NCI-H2196 (cell line): Measurements from ENCODE around the gene GPX2.
A peak's percentile ranks its signal among the peaks of the same experiment; 100 is the strongest.

ENCODE experiments used
- DNase-seq: peaks from one replicate; lab custom pipeline; 2025; ENCODE audit not compliant: unreplicated experiment; lab: John Stamatoyannopoulos, UW

GPX2 gene

DNA sequence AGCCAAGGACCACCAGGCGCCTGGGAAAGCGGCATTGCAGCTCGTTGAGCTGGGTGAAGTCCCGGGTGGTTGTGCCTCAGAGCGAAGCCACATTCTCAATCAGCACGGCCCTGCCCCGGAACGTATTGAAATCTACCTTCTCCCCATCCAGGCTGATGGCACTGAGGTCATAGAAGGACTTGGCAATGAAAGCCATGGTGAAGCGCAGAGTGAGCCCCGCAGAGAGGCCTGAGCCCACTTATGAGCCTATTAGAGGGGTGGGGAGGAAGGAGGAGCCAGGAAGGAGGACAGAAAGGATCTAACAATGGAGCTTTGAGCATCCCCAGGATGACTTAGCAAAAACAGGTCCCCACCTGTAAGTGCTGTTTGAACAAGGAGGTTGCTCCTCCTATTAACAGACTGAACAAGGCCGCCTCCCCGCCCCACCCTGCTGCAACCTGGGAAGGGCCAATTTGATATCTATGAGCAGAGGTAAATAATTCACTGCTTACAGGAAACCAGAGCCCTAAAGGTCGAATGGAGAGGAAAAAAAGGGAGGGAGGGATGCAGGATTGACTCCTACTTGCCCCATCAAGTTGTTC is at the start of gene GPX2:
TSS of gene GPX2 (minus strand) at position 215 of the 581 bp plus-strand sequence. CDS start at position 196, 19 bp downstream.
- DNase-seq: peak; percentile 83

DNA sequence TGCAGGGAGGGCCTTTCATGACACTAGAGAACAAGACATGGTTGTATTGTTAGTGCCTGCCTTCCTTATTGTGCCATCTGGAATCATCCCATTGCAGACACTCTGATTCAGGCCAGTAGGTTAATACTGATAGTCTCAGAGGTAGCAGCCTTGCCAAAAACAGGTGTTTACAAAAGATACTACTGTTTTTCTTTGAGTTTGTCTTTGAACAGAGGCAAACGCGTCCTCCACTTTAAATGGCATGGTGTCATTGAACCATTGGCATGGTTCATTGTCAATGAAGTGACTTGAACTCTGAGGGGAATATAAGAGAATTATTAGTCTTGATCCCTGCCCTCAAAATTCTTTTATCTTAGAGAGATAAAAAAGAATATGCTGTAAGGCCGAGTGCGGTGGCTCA is 48.4 kb upstream of the GPX2 start:
- DNase-seq: no peak

DNA sequence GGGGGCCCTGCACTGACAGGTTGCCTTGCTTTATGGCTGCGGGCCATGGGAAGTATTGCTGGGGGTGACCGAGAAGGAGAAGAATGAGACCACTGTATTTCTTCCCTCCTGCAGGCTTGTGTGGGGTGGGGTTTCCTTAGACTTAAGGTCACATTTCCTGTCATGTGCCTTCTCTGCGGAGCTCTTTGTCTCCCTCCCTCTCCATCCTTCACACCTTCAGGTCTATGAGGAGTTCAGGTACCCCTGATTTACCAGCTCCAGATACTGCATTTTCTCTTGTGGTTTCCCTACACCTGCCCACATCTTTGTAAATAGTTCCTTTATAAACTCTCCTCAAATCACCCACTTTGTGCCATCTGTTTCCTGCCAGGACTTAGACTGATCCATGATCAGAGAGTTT is 47.8 kb upstream of the GPX2 start:
- no peak for DNase-seq

DNA sequence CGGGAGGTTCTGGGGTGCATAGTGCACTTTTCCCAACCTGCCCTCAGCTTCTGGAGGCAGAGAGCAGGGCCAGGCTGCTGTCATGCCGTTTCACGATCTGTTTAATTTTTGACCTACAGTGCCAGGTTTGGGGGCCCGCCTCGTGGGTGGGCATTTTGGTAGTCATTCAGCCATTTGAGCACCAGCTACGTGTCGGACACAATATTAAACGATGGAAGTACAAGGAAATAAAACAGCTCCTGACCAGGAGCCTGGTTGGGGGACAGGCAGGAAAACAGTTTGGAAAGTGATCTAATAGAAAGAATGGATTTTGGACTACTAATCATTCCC is 44.9 kb upstream of the GPX2 start:
- DNase-seq: no peak

DNA sequence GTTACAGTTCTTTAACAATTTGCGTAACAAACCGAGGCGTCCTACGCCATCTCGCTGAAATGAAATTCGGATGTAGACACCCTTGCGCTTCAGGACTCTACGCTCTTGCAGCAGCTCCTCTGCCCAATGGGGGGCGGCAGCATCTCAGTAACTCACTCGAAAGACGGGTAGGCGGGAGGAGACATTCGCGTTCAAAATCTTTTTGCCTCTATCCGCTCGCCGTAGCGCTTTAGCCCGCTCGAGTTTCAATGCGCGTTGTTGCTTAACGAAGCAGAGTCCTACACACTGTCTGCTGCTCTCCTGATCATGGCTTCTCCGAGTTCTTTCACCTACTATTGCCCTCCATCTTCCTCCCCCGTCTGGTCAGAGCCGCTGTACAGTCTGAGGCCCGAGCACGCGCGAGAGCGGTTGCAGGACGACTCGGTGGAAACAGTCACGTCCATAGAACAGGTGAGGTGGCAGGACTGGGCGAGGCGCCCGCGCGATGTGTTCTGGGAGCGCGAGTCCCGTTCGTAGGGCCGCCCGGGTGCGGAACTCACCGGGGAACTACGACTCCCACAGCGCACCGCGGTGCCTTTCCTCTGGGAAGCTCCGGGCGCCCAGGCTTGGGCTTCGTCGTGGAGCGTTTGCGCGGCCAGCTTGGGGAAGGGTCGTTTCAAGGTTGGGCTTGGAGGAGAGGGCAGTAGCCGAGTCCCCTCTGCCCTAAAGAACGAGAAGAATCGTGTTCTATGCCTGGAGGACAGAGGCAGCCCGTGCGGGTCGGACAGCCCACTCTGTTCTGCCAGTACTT is 44.3 kb upstream of the GPX2 start, which contains the start of gene FNTB:
TSS of gene FNTB (plus strand) at position 248 of the 790 bp plus-strand sequence. CDS start at position 307, 59 bp downstream.
- DNase-seq: peak; percentile 96

DNA sequence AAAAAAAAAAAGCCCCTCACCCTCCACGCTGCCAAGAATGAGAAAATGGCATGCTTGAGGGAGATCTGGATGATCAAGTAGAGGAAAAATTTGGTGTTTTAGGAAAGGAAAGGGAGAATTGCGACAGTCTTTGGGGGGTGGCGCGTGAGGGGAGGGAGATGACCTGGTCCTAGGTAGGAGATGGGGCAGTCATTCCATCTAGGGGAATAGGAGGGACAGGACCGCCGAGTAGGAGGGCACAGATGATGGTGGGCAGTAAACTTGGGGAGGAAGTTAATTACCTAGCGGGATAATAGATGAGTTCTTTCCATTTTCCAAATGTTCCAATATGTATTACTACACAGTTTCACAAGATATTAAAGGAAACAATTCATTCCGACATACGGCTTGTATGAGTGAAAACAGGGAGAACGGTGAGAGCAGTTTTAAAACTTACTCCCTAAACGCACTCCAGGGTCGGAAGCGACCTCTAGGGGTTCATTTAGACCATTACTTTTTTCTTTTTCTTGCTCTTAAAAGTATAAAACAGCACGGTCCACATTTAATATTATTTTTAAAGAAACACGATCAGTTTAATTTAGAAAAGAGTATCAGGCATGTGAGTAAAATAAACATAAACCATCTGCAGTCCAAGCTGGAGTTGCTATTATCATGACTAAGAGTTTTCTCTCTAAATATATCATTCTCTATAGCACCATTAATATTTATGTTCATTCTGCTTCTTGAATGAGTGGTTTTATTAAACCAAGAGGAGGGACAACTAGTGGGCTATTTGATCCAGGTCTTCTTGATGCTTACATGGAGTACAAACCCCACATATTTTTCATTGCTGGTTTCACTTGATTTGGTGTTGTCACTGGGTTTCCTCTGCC is 41.1 kb upstream of the GPX2 start:
- peak; percentile 62 for DNase-seq

DNA sequence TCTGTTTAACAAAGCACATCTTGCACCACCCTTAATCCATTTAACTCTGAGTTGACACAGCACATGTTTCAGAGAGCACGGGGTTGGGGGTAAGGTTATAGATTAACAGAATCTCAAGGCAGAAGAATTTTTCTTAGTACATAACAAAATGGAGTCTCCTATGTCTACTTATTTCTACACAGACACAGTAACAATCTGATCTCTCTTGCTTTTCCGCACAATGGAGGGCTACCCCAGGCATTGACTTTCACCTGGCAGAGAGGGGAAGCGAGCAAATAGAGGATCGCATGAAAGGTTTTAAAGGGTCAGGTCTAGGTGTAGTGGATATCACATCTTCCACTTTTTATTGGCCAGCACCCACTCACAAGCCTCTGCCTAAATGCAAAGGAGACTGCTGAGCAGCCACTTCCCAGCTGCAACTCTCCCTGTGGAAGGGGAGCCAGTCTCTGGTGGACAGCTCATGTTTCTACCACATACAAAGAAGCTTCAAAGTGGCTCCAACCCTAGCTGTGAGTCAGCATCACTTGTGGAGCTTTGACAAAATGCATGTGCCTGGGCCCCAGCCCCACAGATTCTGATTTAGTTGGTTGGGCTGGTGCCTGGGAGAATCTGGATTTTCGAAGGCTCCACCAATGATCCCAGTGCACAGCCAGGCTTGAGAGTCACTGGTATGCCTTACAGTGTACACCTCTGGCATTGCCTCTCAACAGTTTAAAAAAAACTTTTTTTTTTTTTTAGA is 37.0 kb upstream of the GPX2 start:
- DNase-seq: peak; percentile 28

DNA sequence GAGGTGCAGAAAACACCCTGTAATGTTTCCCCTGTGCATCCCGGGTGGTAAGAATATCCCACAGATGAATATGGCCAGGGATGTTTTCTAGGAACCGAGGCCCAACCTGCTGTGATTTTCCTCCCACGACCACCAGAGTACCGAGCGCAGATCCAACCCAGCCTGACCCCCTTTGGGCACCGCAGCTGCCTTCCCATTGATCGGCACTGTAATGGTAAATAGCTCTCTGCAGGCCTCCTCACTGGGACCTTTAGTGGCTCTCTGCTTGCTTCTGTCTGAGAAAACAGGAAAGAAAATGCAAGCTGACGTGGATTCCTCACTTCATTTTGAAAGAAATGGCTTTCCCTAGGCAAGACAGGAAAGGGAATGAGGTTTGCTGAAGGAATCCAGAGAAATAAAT is 32.0 kb upstream of the GPX2 start:
- no peak for DNase-seq

DNA sequence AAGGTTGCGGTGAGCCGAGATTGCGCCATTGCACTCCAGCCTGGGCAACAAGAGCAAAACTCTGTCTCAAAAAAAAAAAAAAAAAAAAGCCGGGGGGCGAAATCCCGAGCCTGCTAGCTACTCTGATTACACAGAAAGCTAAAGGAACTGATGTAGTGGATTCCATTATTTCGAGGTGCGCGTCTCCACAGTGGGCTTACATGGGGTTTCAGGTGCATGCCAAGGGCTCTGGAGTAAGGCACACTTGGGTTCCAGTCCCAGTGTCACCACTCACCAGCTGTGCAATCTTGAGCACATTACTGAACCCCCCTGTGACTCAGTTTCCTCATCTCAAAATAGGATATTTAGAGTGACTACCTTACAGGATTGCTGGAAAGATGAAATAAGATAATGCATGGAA is 31.3 kb upstream of the GPX2 start:
- DNase-seq: no peak

DNA sequence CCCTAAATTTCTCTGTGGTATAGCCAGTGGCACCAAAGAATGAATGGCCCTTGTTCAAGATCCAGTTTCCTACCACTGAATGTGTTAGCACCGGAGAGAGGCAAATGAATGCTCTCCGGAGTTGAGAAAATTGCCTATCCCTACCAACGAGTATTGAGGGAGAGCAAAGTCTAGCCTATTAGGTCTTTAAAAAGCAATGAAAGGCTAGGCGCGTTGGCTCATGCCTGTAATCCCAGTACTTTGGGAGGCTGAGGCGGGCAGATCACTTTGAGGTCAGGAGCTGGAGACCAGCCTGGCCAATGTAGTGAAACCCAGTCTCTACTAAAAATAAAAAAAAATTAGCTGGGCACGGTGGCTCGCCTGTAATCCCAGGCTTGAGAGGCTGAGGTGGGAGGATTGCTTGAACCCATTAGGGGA is 30.5 kb upstream of the GPX2 start:
- DNase-seq: no peak

DNA sequence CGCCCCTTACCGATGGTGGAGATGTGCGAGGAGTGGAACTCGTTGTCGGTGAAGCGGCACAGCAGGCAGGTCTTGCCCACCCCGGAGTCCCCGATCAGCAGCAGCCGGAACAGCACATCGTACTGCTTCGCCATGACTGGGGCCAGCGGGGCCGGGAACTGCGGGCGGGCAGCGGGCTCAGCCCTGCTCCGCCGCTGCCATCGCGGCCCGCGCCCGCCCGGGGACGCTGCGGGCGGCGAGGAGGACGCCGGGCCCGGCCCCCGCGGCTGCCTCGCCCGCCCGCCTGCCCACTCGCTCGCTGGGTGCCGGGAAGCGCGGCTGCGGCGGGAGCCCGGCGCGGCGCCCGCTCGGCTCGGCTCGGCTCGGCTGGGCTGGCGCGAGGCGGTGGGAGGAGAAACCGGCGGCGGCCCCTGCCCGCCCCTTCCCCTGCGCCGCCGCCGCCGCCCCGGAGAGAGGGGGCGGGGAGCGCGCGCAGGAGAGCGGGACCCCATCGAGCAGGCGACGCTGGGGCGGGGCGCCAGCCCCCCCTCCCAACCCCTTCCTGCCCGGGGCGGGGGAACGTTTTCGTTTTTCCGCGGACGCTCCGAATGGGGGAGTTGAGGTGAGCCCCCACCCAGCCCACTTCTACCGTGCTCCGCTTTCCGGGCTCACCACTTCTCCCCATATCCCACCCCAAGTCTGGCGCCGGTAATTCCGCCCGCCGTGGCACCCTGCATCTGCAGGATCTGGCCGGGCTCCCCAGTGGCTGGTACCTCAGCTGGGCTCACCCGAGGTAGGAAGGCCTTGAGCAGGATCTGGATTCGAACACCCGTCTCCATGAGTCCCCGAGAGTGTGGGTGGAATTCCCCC is 29.6 kb upstream of the GPX2 start, which contains the start of gene RAB15:
TSS of gene RAB15 (minus strand) at position 394 of the 849 bp plus-strand sequence. CDS start at position 134, 260 bp downstream.
- DNase-seq: peak; percentile 50

DNA sequence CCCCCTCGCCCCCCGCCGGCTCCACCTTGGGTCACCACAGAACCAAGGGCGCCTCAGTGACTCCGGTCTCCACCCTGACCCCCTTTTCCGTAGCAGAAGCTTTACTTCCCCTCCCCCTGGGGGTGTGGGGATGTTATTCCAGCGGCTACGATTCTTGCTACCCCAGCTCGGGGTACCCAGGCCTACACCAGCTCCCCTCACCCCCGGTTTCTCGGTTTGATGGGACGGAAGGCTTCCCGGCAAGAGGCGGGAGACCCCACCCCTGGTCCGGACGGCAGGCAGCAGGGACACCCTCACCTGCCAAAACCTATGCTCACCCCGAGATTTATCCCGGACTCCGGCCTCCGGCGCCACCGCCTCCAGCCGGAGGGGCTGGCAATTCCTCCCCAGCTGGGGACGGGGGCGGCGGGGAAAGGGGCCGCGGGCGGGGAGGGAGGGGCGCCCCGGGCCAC is 29.0 kb upstream of the GPX2 start:
- DNase-seq: no peak

DNA sequence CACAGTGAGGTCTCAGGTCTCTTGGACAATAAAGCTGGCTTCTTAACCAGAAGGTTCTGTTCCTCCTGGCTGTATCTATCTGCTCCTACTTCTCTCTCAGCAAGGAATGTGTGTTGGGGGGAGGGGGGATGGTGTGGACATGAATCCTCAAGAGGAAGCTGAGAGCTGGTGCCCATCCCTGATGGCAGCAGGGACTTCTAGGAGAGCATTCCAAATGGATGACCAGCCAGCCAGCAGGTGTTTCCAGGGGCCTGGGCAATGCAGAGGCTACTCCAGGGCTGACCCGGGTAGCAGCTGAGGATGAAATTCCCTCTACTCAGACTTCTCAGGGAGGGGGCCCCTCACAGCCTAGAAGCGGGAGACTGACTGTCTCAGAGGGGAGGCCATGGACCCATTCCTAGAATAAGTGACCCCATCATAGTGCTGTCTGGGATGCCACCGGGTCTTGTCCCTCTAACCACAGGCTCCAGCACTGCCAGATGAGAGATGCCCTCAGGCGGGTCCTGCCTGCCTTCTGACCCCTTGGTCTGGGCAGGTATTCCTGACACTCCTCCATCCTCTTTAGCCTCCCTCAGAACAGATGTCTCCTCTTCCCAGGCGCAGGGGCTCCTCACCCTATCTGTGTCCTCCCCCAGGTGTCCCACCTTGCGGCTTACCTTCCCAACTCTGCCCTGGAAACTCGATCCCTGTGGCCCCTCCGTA is 28.4 kb upstream of the GPX2 start:
- DNase-seq: peak; percentile 17

DNA sequence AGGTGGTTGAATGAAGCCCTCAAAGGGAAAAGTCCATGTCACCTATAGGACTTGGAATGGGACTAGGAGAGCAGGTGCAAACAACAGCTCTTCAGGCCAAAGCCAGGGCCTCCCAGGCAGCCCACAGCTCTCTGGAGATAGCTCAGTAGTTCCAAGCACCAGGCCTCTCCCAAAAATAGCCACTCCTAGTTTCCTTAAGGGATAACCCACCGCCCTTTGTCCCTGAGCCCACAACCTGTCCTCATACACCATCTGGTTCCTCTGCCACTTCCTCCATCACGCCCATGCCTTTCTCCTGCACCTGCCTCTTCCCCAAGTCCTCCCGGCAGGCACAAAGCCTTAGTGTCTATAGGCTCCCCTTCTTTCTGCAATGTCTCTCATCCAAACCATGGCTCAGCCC is 27.5 kb upstream of the GPX2 start:
- DNase-seq: no peak

DNA sequence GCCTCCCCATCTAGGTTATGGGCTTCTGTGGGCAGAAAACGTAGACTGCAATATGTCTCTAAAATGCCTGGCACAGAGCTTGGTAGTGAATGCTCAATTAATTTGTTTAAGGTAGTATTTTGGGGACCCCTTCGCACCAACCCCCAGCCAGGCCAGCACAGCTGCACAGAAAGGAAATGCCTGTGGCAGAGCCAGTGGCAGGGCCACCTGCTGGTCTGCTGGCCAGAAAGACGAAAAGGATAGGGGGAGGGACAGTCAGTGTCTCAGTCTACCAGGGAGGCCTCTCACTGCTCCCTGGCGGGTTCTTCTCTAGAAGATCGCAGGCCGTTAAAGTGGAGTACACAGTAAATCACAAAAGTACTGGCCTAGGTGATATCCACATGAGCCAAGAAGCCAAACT is 26.1 kb upstream of the GPX2 start:
- DNase-seq: no peak

DNA sequence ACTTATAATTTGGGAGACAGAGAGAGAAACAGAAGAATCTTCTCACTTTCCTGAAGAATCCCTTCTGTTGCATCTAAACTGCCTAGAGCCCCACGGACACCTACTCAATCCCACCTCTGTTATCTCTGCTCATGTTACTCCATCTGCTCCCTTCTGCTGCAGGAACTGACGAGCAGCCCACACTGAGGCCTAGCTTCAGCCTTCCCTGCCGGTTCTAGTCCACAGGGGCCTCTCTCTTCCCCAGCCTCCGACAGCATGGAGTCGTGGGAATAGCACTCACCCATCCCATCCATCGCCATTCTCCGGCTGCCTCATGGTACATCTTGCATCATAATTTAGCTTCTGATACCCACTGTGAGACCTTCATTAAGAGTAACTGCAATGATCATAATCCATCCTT is 25.6 kb upstream of the GPX2 start:
- DNase-seq: no peak

DNA sequence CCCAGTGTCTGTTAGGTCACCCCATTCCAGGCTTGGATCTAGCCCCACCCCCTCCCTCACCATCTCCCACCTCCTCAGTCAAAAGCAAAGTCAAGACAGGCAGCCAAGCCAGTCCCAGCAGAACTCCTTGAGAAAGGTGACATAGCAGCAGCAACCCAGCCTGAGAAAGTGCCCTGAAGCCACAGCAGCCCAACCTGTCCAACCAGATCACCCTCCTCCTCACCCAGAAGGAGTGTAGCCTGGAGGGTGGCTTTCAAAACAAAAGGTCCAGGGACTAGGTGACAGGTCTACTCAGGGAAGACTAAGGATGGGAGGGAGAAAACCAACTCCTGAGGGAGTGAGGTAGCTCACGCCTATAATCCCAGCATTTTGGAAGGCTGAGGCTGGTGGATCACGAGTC is 24.4 kb upstream of the GPX2 start:
- DNase-seq: peak; percentile 26

DNA sequence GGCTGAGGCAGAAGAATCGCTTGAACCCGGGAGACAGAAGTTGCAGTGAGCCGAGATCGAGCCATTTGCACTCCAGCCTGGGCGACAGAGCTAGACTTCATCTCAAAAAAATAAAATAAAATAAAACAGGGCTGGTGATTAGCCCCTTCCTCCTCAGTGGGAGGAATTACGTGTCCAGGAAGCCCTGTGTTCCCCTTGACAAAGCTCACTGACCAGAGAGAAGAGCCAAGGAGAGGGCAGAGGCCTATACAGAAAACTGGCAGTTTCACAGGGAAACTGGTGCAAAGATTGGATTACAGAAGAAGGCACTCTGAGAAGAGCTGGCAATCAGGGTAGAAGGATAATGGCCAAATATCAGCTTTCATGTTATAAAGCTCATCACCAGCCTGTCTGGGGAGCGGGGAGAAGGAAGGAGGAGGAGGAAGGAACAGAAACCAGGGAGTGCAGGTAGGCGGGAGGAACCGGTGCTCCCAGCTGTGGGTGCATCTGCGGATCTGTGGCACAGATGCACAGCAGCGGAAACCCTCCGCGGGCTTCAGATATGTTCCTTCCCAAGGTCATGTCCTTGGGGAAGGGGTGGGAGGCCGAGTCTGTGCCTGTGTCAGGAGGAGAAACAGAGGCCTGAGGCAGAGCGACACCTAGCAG is 22.9 kb upstream of the GPX2 start:
- DNase-seq: peak; percentile 21

DNA sequence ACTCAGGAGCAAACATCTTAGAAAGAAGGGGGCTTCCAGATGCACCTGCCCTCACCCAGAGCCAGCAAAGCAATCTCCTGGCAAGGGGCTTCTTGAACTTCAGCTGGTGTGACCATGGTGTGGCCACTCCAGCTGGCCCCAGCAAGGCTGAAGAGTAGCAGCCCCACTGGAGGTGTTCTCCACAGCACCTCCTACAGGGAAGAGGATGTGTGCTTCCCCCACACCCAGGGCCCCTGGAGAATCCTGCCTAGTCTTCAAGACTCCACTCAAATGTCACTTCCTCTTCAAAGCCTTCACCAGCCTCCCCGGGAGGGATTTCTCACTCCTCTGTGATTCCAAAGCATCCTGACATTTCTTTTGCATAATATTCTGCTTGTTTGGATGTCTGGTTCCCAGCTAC is 21.1 kb upstream of the GPX2 start:
- no peak for DNase-seq
